Stimulated activated CD4-positive, alpha-beta T cell treated with anti-CD3 and anti-CD28 coated beads, Interleukin-12 subunit alpha, Interleukin-12 subunit beta, amount 100 ng/mL, for 48 hours (primary cell): ENCODE results near the gene ITIH5.
"Not testable (repeated sequence)": the region's sequence is repeated elsewhere in the genome, so short reads cannot be mapped to it uniquely, and the experiment has no call there.

Source experiments
- DNase-seq, 3 donors: peaks; one replicate each; pipeline ENCODE4 v3.0.0-alpha.2; 2020; ENCODE audit warnings: low read depth in 2 of 3, low spot score in 1 of 3

The ITIH5 gene

DNA sequence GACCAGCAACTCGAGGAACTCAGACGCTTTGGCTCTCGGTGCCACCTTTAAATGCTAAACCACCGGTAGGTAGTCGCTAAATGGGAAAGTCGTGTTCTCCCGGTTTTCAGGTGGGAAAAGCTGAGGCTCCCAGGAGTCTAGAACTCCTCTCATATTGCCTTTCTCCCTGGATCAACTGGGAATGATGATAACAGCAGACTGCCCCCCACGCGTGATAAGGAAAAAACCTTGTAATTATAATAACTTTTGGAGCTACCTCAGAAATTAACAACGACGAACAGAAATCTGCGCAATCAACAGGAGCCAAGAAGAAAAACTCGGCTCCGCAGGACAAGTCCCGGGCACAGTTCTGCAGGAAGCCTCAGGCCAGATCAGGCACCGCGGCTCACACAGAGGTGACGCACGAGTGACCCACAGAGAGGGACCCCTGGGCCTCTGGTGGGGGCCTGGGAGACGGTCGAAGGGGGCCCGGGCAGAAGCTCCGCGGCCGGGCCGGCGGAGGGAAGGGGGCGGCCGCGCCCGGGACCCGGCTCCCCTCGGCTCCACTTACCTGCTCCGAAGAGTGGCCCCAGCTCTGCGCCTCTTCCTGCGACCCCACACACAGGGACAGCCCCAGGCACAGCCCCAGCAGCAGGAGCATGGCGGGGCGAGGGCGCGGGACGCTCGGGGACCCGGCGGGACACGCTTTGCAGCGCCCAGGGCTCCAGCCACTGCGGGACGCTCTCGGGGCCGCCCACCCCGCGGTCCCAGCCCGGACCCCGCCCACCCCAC, at the start of gene ITIH5:
ITIH5 (minus strand) TSS at position 714 of the 771 bp plus-strand sequence; CDS start at position 640, 74 bp downstream.
- DNase-seq: no peak

DNA sequence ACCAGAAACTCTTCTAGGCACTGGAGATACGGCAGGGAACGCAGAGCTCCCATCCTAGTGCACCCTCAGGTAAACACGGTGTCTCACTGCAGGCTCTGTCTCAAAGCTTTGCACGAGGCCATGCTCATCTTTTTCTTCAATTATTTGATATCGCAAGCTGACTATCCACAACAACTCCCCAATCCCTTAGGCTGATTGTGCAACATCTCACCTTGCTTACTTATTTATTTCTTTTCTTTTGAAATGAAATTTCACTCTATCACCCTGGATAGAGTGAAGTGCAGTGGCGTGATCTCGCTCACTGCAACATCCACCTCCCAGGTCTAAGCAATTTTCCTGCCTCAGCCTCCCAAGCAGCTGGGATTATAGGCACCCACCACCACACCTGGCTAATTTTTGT, 48.7 kb upstream of the ITIH5 start:
- DNase-seq: no peak

DNA sequence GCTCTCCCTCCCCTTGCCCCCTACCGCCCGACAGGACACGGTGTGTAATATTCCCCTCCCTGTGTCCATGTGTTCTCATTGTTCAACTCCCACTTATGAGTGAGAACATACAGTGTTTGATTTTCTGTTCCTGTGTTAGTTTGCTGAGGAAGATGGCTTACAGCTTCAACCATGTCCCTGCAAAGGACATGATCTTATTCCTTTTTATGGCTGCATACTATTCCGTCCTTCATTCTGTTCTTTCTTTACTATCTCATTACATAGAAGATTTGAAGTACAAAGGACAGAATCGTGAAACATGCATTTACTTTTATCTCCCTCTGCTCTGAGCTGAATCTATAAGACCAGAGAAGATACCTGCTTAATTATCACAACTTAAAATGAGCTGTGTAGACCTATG, 44.3 kb upstream of the ITIH5 start:
- not testable (repeated sequence) for DNase-seq

DNA sequence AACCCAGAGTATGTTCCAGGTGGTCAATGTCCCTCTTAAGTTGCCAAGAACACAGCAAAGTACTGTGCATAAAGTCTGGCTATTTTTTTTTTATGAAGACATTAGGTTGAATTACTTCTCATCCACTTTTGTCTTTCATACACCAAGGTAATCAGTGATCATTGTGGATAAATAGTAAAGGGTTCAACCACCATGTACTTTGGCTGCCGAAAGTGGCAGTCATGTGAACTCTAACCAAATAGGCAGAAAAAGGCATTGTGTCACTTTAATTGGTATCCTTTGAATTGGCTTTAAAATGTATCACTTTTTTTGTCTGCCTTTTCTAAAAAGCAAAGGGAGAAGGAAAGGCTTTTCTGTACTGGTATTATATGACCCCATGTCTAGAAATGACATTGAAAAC, 43.7 kb upstream of the ITIH5 start:
- no peak for DNase-seq

DNA sequence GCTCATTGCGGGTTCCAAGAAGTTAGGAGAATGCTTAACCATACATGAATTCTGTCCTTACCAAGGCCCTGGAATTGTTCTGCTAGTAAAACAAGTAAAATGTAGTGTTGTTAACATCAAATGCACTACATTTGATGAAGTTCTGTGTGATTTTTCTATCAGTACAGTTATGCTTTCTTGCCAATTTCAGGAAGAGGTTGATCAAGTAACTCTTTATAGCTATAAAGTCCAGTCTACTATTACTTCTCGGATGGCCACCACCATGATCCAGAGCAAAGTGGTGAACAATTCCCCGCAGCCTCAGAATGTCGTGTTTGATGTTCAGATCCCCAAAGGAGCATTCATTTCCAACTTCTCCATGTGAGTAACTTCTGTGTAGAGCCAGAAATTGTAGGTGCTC, 42.1 kb upstream of the ITIH5 start:
- no peak for DNase-seq

DNA sequence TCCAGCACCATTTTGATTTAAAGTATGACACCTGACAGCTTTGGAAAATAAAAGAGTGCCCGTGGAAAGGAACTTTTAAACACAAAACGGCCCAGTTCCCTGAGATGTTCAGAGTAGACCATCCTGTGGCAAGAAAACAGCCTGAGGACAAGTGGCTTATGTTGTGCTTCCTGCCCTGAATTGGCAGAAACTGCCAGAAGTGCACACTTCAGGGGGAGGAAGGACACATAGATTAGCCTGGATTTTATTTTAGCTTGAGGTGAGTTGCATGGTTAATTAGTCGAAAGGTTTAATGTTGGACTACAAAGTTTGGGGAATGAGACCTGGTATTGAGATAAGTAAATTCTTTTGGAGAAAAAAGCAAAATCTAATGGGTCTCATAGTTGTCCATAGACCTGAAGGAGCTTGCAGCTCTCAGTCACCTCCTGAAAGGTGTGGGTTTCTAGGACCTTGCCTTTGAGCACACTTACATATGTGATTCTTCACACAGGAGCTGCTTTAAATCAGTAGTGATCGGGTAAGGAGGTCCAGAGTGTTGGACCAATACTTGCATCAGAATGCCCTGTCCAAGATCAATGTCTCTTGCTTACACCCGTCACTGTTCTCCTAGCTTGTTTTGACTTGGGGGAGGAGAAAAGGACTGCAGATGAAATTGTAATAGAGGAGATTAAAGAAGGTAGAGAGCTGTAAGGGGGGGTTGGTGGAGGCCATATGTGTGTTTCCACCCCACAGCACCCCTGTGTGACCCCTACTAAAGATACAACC, 41.3 kb upstream of the ITIH5 start:
- no peak for DNase-seq

DNA sequence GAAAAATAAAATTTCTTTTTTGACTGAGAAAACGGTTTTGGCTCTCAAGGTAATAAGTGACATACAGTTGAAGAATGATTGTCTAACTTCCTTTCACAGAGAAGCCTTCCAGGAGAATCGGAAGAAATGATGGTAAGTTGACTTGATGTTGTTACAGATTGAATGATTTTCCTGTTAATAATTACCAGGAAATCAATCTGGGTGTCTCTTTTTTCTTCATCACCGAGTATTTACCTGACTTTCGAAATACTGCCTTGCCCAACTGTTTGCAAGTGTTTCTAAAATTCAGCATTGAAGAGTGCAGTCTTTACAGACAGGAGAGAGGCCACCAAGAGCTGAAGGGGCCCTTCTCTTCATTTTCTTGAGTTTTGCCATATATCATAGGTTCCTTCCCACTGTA, 40.3 kb upstream of the ITIH5 start:
- DNase-seq: no peak

DNA sequence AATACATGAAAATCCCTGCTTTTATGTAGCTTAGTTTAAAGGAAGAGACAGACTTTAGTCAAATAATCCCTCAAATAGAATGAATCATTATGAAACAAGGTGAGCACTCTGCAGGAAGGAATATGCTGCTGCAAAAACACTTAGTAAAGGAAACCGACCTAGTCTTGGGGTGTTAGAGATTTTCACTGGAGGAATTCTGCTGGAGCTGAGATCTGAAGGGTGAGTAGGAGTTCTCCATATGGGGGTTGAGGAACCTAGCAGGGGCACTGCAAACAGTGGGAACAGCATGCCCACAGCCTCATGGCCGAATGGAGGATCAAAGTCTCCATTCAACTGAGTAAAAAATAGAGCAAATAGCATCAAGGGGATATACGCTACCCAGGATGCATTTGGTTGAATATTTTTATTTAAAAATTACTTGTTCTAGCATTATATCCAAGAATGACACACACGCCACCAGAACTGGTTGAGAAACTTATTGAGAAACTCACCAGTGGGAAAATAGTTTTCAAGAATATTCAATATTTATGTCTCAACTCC, 39.8 kb upstream of the ITIH5 start:
- no peak for DNase-seq

DNA sequence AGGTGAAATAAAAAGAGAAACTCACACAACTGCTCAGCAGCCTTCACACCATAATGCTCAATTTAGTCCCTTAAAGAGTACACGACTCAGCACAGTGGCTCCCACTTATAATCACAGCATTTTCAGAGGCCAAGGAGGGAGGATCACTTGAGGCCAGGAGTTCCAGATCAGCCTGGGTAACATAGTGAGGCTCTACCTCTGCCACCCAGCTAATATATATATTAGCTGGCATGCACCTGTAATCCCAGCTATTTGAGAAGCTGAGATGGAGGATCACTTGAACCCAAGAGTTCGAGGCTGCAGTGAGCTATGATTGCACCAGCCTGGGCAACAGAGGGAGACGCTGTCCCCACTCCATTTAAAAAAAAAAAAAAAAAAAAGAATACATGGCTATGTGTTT, 38.6 kb upstream of the ITIH5 start:
- DNase-seq: no peak

DNA sequence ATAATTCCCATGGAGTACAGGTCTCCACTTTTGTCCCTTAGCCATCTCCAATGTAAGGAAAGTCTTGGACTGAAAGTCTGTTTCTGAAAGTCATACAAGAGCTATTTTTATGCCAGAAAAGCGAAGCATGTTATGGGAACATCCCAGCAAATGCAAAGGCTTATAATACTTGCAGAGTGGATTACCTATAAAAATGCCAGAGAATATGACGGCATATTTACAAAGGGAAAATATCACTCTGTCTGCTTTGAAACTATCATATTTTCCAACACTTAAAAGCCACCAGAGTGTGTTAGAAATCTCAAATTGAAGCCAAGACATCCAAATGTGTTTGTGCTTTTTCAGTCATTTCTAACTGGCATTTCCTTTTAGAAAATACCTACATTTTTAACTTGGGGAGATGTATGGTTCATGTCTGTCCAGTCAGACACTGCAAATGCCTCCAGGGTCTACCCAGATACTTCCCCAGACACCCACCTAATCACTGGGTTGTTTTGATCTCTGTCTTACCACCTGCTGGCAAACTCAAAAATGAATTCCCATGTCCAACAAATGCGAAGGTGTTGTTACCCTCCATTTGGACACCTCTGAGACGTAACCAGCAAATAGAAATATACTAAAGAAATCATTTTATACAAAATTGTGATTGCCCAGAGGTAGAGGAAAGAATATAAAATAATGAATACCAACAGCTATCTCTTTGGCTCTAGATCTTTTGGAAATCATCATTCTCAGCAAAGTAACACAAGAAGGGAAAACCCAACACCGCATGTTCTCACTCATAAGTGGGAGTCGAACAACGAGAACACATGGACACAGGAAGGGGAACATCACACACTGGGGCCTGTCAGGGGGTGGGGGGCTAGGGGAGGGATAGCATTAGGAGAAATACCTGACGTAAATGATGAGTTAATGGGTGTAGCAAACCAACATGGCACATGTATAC, 37.6 kb upstream of the ITIH5 start:
- no peak for DNase-seq

DNA sequence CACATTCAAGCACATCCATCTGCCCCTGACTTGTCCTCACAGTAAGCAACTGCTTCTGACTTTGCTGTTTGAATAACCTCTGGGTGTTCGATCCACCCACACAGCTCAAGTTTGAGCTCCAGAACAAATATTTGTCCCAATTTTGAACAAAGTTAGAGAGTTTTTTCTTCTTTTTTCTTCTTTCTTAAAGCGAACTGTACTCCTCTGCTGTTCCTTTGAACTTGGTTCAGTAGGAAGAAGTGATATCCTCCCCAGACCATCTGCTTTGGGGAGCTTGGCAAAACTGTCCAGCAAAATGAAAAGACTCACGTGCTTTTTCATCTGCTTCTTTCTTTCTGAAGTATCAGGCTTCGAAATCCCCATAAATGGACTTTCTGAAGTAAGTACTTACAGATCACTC, 36.4 kb upstream of the ITIH5 start, which contains the start of gene ITIH2:
ITIH2 (plus strand) TSS at position 177 of the 400 bp plus-strand sequence; CDS start at position 296, 119 bp downstream.
- no peak for DNase-seq

DNA sequence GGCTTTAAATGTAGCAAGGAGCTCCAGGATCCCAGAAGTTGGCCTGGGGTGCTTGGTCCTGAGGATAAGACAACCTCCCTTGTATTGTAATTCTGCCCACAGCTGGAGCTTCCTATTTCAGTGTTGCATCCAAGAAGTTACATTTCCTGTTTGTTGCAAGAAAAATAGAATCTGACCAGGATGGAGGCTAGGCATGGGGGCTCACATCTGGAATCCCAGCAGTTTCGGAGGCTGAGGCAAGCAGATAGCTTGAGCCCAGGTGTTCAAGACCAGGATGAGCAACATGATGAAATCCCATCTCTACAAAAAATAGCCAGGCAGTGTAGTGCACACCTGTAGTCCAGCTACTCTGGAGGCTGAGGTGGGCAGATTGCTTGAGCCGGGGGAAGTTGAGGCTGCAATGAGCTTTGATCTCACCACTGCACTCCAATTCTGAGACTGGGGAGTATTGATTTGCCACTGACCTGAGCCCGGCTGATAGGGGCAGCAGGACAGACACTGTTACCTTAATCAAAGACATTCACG, 35.6 kb upstream of the ITIH5 start:
- no peak for DNase-seq

DNA sequence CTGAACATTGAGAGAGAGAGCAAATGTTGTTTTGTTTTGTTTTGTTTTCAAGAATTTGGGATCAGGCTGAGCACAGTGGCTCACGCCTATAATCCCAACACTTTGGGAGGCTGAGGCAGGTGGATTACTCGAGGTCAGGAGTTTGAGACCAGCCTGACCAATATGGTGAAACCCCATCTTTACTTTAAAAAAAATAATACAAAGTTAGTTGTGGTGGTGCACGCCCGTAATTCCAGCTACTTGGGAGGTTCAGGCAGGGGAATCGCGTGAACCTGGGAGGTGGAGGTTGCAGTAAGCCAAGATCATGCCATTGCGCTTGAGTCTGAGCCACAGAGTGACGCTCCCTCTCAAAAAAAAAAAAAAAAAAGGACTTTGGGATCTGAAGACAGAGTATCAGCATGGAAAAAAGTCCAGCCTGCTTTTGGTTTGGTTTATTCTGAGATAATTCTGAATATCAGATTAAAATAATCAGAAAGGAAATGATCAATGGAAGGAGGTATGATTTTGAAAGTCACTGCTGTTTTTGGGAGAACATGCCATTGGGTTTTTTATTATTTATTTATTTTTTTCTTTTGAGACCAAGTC, 34.5 kb upstream of the ITIH5 start:
- no peak for DNase-seq

DNA sequence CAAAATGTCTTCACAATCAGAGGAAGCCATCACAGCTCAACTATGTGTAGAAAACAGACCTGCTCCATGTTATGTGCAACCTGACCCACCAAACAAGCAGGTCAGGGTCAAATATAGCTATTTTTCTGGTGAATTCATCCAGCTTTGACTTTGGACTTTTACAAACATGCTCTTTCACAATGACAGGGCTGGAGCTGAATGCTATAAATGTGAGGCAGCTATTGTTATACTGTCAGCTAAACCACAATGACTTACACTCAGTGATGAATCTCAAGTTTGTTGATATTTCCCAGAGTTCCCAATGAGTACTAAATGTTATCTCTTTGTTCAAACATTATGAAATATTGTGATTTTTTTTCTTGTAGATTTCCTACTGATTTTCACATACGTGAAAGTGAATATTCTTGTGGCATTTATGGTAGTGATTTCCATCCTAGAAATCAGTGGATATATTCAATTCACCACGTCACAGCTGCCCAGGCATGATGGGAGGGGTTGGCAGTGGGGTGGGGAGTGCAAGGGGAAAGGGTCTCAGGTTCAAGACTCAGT, 33.9 kb upstream of the ITIH5 start:
- no peak for DNase-seq

DNA sequence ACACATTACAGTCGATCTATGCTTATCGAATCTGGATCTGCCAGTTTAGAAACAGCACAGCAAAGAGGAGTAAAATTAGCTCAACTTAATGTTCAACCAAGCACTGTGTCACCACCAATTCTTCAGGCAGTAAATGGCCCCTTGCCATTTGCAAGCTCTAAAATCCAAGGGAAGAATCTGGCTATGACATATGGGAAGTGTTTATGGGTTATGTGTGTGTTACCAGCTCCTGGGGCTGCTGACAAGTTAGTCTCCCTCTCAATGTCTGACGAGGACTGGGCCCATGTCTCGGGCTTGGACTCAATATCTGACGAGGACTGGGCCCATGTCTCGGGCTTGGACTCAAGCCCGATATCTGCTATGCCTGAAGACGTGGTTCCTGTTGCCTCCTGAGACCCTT, 30.7 kb upstream of the ITIH5 start:
- DNase-seq: no peak

DNA sequence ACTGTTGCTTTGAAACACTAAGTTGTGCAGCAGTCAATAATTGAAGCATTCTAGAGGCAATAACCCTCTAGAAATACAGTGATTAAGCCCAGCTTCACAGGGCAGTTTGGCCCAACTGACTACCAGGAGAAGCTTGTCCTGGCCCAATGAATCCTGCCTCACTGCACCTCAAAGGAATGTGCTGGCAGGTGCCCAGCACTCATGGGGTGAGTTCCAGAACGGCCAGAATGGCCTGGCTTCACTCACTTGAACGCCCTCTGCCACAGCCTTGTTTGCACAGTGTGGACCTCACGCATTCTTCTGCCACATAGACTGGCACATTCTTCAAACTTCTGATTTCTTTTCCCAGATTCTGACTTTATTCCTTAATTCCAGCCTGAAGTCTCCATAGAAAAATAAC, 29.8 kb upstream of the ITIH5 start:
- no peak for DNase-seq

DNA sequence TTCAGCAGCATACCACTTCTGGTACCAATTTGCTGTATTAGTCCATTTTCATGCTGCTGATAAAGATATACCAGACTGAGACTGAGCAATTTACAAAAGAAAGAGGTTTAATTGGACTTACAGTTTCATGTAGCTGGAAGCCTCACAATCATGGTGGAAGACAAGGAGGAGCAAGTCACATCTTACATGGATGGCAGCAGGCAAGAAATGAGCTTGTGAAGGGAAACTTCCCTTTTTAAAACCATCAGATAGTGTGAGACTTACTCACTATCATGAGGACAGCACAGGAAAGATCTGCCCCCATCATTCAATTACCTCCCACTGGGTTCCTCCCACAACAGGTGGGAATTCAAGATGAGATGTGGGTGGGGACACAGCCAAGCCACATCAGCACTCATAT, 26.4 kb upstream of the ITIH5 start:
- DNase-seq: not testable (repeated sequence)

DNA sequence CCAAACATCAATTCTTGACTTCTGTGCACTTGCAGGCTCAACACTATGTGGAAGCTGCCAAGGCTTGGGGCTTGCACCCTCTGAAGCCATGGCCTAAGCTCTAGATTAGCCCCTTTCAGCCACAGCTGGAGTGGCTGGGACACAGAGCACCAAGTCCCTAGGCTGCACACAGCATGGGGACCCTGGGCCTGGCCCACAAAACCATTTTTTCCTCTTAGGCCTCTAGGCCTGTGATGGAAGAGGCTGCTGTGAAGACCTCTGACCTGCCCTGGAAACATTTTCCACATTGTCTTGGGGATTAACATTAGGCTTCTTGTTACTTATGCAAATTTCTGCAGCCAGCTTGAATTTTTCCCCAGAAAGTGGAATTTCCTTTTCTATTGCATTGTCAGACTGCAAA, 25.6 kb upstream of the ITIH5 start:
- not testable (repeated sequence) for DNase-seq

DNA sequence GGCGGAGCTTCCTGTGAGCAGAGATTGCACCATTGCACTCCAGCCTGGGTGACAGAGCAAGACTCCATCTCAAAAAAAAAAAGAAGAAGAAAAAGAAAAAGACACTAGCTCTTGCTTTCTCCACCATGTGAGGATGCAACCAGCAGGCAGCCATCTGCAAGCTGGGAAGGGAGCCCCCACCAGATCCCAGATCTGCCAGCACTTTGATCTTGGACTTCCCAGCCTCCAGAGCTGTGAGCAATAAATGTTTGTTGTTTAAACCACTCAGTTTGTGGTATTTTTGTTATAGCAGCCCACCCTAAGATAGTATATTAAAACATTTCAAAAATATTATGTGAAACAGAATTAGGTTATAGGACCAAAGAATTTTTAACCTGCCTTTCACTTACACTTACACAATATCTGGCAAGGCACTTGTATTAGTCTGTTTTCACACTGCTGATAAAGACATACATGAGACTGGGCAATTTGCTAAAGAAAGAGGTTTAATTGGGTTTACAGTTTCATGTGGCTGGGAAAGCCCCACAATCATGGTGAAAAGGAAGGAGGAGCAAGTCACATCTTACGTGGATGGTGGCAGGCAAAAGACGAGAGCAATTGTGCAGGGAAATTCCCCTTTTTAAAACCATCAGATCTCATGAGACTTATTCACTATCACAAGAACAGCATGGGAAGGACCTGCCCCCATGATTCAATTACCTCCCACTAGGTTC, 24.3 kb upstream of the ITIH5 start:
- DNase-seq: not testable (repeated sequence)

DNA sequence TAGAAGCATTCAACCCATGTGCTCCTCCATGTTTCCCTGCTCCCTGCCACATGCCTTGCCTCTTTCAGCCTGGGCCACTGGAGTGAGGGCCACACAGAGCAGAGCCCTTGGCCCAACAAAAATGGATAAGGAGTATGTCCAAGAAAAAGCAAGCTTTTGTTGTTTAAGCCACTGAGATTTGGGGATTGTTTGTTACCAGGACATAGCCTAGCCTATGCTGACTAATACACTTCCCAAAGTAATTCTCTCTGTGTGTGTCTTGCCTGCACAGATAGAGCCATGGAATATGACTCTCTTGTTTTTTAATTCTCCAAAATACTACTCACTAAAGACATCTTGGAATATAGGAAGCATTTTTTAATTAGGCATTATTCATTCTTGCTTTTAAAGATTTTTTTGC, 22.8 kb upstream of the ITIH5 start:
- DNase-seq: no peak
